Subcutaneous abdominal adipose tissue (tissue), 5 donors: Measurements from ENCODE around the gene NOD1.

Source experiments
- H3K27ac ChIP-seq: one replicate; pipeline ENCODE4 v1.7.0; 2013; ENCODE audit warnings: low read depth, mild to moderate bottlenecking, inconsistent platforms, low read length, moderate library complexity
- H3K27me3 ChIP-seq, 5 donors: one replicate each; pipeline ENCODE4 v1.7.0; 2013; ENCODE audit warnings: low read length in 5 of 5, inconsistent platforms in 1 of 5; ENCODE audit not compliant: control insufficient read depth in 5 of 5, insufficient read depth in 4 of 5
- H3K36me3 ChIP-seq, 5 donors: one replicate each; pipeline ENCODE4 v1.7.0; 2013; ENCODE audit warnings: low read length in 5 of 5; ENCODE audit not compliant: control insufficient read depth in 5 of 5, insufficient read depth in 5 of 5
- H3K4me1 ChIP-seq, 5 donors: one replicate each; pipeline ENCODE4 v1.7.0; 2013; ENCODE audit warnings: low read length in 5 of 5, mild to moderate bottlenecking in 3 of 5, moderate library complexity in 1 of 5; ENCODE audit not compliant: control insufficient read depth in 5 of 5, insufficient read depth in 5 of 5
- H3K4me3 ChIP-seq, 5 donors: one replicate each; pipeline ENCODE4 v1.7.0; 2013; ENCODE audit warnings: low read length in 5 of 5, low read depth in 1 of 5
- H3K9ac ChIP-seq, 5 donors: one replicate each; pipeline ENCODE4 v1.7.0; 2013; ENCODE audit warnings: low read length in 5 of 5, mild to moderate bottlenecking in 4 of 5, moderate library complexity in 3 of 5
- H3K9me3 ChIP-seq, 5 donors: one replicate each; pipeline ENCODE4 v1.7.0; 2013; ENCODE audit warnings: low read length in 5 of 5; ENCODE audit not compliant: control insufficient read depth in 5 of 5
- donor health status: healthy.
- donor health status: healthy.
- donor health status: healthy.
- donor health status: healthy.
- donor health status: healthy.

NOD1 gene

GRCh38 chr7:30464231-30464671 is 14.3 kb downstream of the NOD1 start:
- H3K27ac ChIP-seq, result peak overlapping the region; percentile 79
- H3K9me3 ChIP-seq, result no peaks in the 10 kb centered on the region
- peaks cover 23 to 71% (median 67%) of the 10 kb centered on the region in 5 donors for H3K4me1 ChIP-seq
- H3K4me3 ChIP-seq, result peak overlapping the region in 1 of 5 donors; percentile 40
- H3K9ac ChIP-seq, result peak overlapping the region in 4 of 5 donors; percentile 39 to 76 (median 50)
- H3K36me3 ChIP-seq, result peaks cover 0 to 8% (median 0%) of the 10 kb centered on the region in 5 donors
- no peaks in the 10 kb centered on the region for H3K27me3 ChIP-seq

- H3K27me3 ChIP-seq, result no peaks in the 10 kb centered on the region
- H3K9me3 ChIP-seq, result no peaks in the 10 kb centered on the region
- H3K27ac ChIP-seq, result peak overlapping the region; percentile 58
- peak overlapping the region in 1 of 5 donors; percentile 76 for H3K9ac ChIP-seq
- H3K4me3 ChIP-seq, result no peak overlapping the region
- H3K36me3 ChIP-seq, result peaks cover 0 to 8% (median 0%) of the 10 kb centered on the region in 5 donors
- peaks cover 17 to 71% (median 62%) of the 10 kb centered on the region in 5 donors for H3K4me1 ChIP-seq
Observed at GRCh38 chr7:30463405-30464145, 15.0 kb downstream of the NOD1 start.

GRCh38 chr7:30462179-30462578 is 16.4 kb downstream of the NOD1 start:
- peaks cover 16 to 74% (median 64%) of the 10 kb centered on the region in 5 donors for H3K4me1 ChIP-seq

GRCh38 chr7:30460246-30460633 is 18.3 kb downstream of the NOD1 start:
- no peaks in the 10 kb centered on the region for H3K27me3 ChIP-seq
- no peak overlapping the region for H3K4me3 ChIP-seq
- H3K9me3 ChIP-seq, result no peaks in the 10 kb centered on the region
- H3K36me3 ChIP-seq, result peaks cover 0 to 28% (median 15%) of the 10 kb centered on the region in 5 donors
- peak overlapping the region in 3 of 5 donors; percentile 42 to 79 (median 58) for H3K9ac ChIP-seq
- H3K4me1 ChIP-seq, result peaks cover 10 to 55% (median 52%) of the 10 kb centered on the region in 5 donors
- peak overlapping the region; percentile 86 for H3K27ac ChIP-seq

More at GRCh38 chr7:30462179-30462578, 16.4 kb downstream of the NOD1 start:
- H3K27ac ChIP-seq, result no peak overlapping the region
- peaks cover 0 to 11% (median 0%) of the 10 kb centered on the region in 5 donors for H3K36me3 ChIP-seq
- no peaks in the 10 kb centered on the region for H3K27me3 ChIP-seq
- H3K9ac ChIP-seq, result no peak overlapping the region
- H3K9me3 ChIP-seq, result no peaks in the 10 kb centered on the region
- no peak overlapping the region for H3K4me3 ChIP-seq

- peak overlapping the region in 3 of 5 donors; percentile 42 to 79 (median 58) for H3K9ac ChIP-seq
- H3K4me3 ChIP-seq, result peak overlapping the region in 1 of 5 donors; percentile 18
- no peaks in the 10 kb centered on the region for H3K27me3 ChIP-seq
- H3K27ac ChIP-seq, result peak overlapping the region; percentile 86
- H3K9me3 ChIP-seq, result no peaks in the 10 kb centered on the region
- H3K4me1 ChIP-seq, result peaks cover 10 to 49% (median 47%) of the 10 kb centered on the region in 5 donors
- H3K36me3 ChIP-seq, result peaks cover 0 to 33% (median 20%) of the 10 kb centered on the region in 5 donors
Observed at GRCh38 chr7:30459591-30460245, 18.9 kb downstream of the NOD1 start.

GRCh38 chr7:30458311-30458710 is 20.3 kb downstream of the NOD1 start:
- Histone ChIP-seq H3K4me3 (no peak overlapping the region), H3K4me1 (peaks cover 17 to 48% (median 43%) of the 10 kb centered on the region in 5 donors), H3K9me3 (no peaks in the 10 kb centered on the region), H3K27ac (peak overlapping the region; percentile 86), H3K36me3 (peaks cover 0 to 40% (median 20%) of the 10 kb centered on the region in 5 donors), H3K9ac (peak overlapping the region in 1 of 5 donors; percentile 77), H3K27me3 (no peaks in the 10 kb centered on the region)

- H3K4me1 ChIP-seq, result peaks cover 9 to 56% (median 39%) of the 10 kb centered on the region in 5 donors
- peaks cover 0 to 84% (median 54%) of the 10 kb centered on the region in 5 donors for H3K36me3 ChIP-seq
Observed at GRCh38 chr7:30453921-30454320, 24.7 kb downstream of the NOD1 start.

GRCh38 chr7:30453016-30453415 is 25.6 kb downstream of the NOD1 start:
- peaks cover 9 to 49% (median 39%) of the 10 kb centered on the region in 5 donors for H3K4me1 ChIP-seq
- H3K27me3 ChIP-seq, result no peaks in the 10 kb centered on the region
- H3K9me3 ChIP-seq, result no peaks in the 10 kb centered on the region
- no peak overlapping the region for H3K4me3 ChIP-seq
- H3K36me3 ChIP-seq, result peaks cover 0 to 93% (median 62%) of the 10 kb centered on the region in 5 donors
- no peak overlapping the region for H3K27ac ChIP-seq
- H3K9ac ChIP-seq, result peak overlapping the region in 1 of 5 donors; percentile 12

More at GRCh38 chr7:30453921-30454320, 24.7 kb downstream of the NOD1 start:
- Histone ChIP-seq H3K9me3 (no peaks in the 10 kb centered on the region), H3K27me3 (no peaks in the 10 kb centered on the region), H3K4me3 (no peak overlapping the region), H3K9ac (peak overlapping the region in 3 of 5 donors; percentile 11 to 62 (median 31)), H3K27ac (peak overlapping the region; percentile 29)

GRCh38 chr7:30452280-30452930 is 26.2 kb downstream of the NOD1 start:
- no peak overlapping the region for H3K9ac ChIP-seq

More at GRCh38 chr7:30452280-30452930, 26.2 kb downstream of the NOD1 start:
- H3K36me3 ChIP-seq, result peaks cover 0 to 94% (median 66%) of the 10 kb centered on the region in 5 donors
- no peak overlapping the region for H3K4me3 ChIP-seq
- H3K27me3 ChIP-seq, result no peaks in the 10 kb centered on the region
- no peak overlapping the region for H3K27ac ChIP-seq
- H3K9me3 ChIP-seq, result no peaks in the 10 kb centered on the region
- H3K4me1 ChIP-seq, result peaks cover 6 to 43% (median 36%) of the 10 kb centered on the region in 5 donors
